ENCODE measurements around the gene TBC1D10A. TPM values are rescaled to one million over a fixed set of nuclear protein-coding genes. Genes with fewer than 3 reads are reported as not detected.

Gene TBC1D10A
- total RNA-seq, 1 donor from 2014 or later: 12.6 TPM

DNA sequence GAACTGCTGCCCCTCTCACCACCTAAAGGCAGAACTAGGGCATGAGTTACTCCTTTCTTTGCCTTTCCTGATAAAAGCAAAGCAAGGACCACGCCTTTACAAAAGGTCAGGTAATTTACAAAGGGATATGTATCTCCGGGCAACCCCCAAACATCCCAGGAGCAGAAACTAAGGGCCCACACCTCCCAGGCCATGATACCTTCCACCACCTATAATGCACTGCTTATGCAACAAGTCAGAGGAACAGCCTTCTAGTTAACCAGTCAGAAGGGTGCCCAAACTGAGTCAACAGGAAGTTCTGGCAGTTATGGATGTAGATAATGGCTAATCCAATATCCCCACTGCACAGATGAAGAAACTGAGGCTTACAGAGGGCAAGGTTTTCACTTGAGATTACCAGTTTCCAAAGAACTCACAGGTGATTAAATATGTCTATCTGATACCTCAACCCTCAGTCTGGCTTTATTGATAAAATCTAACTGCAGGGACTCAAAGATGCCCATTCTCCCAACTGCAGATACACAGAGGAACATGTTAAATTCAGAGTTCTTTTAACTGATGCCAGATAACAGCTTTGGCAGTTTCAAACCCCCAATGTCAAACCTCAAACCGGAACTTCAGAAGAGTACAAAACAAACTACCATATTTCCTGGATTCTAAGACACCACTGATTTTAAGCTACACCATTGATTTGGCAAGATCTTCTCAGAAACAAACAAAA lies 20.7 kb downstream of the TBC1D10A start:
- H3K9me3 Mint-ChIP-seq (ENCODE audit: unreplicated experiment): no peaks in the 10 kb centered on the region
- peaks cover 2% of the 10 kb centered on the region for H3K36me3 Mint-ChIP-seq (ENCODE audit: unreplicated experiment)
- H3K4me3 Mint-ChIP-seq (ENCODE audit: unreplicated experiment): no peak overlapping the region
- TF ChIP-seq, protein P1, sequence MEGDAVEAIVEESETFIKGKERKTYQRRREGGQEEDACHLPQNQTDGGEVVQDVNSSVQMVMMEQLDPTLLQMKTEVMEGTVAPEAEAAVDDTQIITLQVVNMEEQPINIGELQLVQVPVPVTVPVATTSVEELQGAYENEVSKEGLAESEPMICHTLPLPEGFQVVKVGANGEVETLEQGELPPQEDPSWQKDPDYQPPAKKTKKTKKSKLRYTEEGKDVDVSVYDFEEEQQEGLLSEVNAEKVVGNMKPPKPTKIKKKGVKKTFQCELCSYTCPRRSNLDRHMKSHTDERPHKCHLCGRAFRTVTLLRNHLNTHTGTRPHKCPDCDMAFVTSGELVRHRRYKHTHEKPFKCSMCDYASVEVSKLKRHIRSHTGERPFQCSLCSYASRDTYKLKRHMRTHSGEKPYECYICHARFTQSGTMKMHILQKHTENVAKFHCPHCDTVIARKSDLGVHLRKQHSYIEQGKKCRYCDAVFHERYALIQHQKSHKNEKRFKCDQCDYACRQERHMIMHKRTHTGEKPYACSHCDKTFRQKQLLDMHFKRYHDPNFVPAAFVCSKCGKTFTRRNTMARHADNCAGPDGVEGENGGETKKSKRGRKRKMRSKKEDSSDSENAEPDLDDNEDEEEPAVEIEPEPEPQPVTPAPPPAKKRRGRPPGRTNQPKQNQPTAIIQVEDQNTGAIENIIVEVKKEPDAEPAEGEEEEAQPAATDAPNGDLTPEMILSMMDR (IDR thresholded peaks at IDR 0.05): no peak
- H3K27me3 Mint-ChIP-seq (ENCODE audit: unreplicated experiment): no peaks in the 10 kb centered on the region
- H3K27ac Mint-ChIP-seq (ENCODE audit: unreplicated experiment): no peak overlapping the region
- H3K4me1 Mint-ChIP-seq (ENCODE audit: unreplicated experiment): peaks cover 61% of the 10 kb centered on the region
- DNase-seq (ENCODE audit: extremely low spot score, unreplicated experiment): no peak

DNA sequence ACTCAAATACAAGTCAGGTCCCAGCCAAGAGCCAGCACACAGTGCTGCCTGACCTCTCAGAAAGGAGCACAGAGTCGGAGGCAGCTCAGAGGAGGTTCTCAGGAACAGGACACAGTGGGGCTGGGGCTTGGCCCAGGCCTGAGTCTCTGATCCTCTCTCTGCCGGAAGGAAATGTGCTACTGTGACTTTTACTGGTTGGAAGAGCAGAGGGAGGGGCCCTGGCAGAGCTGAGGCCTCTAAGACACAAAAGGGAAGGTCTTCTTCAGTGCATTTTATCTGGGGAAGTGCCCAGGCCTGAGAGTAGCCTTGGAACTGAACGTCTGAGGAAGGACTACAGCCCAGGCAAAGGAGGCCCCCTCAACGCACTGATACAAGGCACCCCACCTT lies 21.2 kb downstream of the TBC1D10A start:
- Mint-ChIP-seq H3K9me3 (ENCODE audit: unreplicated experiment) (no peaks in the 10 kb centered on the region), H3K27me3 (ENCODE audit: unreplicated experiment) (no peaks in the 10 kb centered on the region), H3K27ac (ENCODE audit: unreplicated experiment) (no peak overlapping the region), H3K36me3 (ENCODE audit: unreplicated experiment) (peaks cover 2% of the 10 kb centered on the region), H3K4me1 (ENCODE audit: unreplicated experiment) (peaks cover 56% of the 10 kb centered on the region), H3K4me3 (ENCODE audit: unreplicated experiment) (no peak overlapping the region)
- TF ChIP-seq, protein P1 (IDR thresholded peaks at IDR 0.05): no peak
- DNase-seq (ENCODE audit: extremely low spot score, unreplicated experiment): no peak

DNA sequence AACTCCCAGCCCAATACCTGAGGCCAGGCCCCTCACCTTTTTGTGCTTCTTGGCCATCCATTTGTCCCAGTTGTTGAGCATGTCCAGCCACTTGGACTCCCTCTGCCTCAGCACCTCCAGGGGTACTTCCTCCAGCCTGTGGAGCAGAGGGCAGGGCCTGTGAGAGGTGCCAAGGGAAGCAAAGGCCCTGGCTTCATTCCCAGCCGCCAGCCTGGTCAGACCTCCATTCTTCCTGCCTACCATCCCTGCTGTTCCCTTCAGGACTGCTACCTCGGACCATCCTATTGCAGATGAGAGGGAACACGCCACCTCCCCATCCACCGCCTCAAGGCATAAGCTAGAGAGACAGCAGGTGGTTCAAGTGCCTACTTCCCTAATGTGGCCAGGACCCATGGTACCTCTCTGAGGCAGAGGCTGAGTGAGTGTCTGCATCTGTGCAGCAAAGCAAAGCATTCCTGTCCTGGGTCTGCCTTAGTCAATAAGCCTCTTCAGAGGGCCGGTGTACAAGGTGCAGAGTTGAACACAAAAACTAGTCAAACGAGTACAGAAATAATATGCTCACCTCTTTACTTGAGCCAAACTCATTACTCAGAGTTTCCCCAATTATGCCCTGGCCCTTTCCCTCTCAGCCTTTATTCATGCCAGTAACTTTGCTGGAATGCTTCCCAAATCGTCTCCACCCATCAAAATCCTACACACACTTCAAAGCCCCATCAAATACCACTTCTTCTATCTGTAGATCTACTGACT lies 22.1 kb downstream of the TBC1D10A start:
- no peak overlapping the region for H3K4me3 Mint-ChIP-seq (ENCODE audit: unreplicated experiment)
- DNase-seq (ENCODE audit: extremely low spot score, unreplicated experiment): no peak
- H3K9me3 Mint-ChIP-seq (ENCODE audit: unreplicated experiment): no peaks in the 10 kb centered on the region
- H3K27me3 Mint-ChIP-seq (ENCODE audit: unreplicated experiment): no peaks in the 10 kb centered on the region
- H3K27ac Mint-ChIP-seq (ENCODE audit: unreplicated experiment): peak overlapping the region; percentile 2
- peaks cover 2% of the 10 kb centered on the region for H3K36me3 Mint-ChIP-seq (ENCODE audit: unreplicated experiment)
- peaks cover 56% of the 10 kb centered on the region for H3K4me1 Mint-ChIP-seq (ENCODE audit: unreplicated experiment)
- TF ChIP-seq, protein P1 (IDR thresholded peaks at IDR 0.05): no peak

DNA sequence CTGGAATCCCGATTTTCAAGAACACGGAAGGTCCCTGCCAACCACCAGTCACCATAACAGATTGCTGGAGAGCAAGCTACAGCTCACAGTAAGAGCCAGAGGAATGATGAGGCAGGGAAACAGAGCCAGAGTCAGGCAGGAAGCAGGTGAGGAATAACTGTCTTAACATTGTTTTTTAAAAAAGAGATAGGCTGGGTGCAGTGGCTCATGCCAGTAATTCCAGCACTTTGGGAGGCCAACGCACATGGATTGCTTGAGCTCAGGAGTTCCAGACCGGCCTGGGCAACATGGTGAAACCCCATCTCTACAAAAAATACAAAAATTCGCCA lies 24.0 kb downstream of the TBC1D10A start:
- H3K4me1 Mint-ChIP-seq (ENCODE audit: unreplicated experiment): peaks cover 49% of the 10 kb centered on the region
- no peak for DNase-seq (ENCODE audit: extremely low spot score, unreplicated experiment)
- no peak overlapping the region for H3K4me3 Mint-ChIP-seq (ENCODE audit: unreplicated experiment)
- no peaks in the 10 kb centered on the region for H3K27me3 Mint-ChIP-seq (ENCODE audit: unreplicated experiment)
- peaks cover 7% of the 10 kb centered on the region for H3K36me3 Mint-ChIP-seq (ENCODE audit: unreplicated experiment)
- H3K9me3 Mint-ChIP-seq (ENCODE audit: unreplicated experiment): no peaks in the 10 kb centered on the region
- TF ChIP-seq, protein P1 (IDR thresholded peaks at IDR 0.05): no peak
- peak overlapping the region; percentile 85 for H3K27ac Mint-ChIP-seq (ENCODE audit: unreplicated experiment)

All from osteocyte (in vitro differentiated cells).